GM04504 (cell line): Measurements from ENCODE around the gene ENDOD1.

ENCODE experiments used
- DNase-seq: peaks from one replicate; pipeline ENCODE4 v3.0.0-alpha.2; 2012; ENCODE audit warnings: low read depth

The ENDOD1 gene

DNA sequence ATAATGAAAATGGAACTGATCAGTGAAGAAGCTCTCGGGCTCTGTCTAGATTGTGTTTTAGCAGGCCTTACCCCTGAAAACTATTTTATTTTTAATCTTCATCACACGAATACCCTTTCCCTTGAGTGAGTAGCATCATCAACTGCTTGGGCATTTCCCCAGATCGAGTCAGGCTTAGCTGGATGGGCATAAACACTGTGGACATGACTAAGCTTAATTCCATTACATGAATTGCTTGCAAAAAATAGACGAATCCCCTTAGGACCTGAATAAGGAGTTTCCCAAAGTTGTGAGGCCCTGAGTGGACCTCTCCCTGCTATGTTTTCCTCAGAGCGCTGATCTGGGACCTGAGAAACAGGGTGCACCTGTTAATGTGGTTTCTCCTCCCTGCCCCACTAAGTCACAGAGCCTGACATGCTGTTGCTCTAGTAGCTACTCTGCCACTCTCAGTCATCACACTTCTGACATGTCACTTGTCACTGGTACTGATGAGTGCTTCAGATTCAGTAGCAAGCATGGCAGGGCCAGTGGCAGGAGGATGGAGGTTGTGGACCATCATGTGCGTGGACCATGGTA lies 53.5 kb downstream of the ENDOD1 start:
- no peak for DNase-seq

DNA sequence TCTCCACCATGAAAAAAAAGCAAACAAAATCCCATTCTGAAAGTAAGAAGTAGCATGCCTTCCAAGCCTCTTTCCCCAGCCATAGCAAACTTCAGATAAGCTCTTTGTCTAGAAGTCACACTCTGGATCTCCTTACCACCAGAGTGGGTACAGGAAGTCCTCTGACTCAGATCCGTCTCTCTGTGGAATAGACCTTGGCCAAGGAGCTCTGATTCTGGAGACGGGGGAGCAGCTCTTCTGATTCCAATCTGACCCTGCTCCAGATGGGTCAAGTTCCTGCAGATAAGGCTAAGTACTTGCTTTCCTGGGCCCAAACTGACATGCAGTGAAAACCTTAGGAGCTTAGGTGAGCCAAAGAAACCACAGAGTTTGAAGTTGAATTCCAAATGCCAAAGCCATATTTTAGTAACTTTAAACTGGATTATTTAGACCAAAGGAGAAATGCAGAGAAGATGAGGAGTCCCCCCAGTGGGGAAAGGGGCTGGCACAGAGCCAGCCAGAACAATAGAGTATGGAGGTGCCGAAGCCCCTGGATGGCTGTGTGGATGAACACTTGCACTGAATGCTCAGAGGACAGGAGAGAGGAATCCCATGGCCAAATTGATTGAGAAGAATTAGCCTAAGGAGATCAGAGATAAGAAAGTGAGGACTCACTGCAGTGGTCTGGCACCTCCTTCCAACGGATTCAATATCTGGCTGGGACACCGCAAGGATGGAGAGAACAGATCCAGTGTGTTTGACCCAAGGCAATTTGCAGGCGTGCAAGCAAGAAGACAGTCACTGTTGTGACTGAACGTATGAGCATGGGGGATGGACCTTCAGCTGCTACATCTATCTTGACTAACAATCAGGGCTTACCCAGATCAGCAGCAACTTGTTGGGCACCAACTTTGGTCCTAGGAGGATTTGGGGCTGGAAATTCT lies 54.9 kb downstream of the ENDOD1 start:
- no peak for DNase-seq

DNA sequence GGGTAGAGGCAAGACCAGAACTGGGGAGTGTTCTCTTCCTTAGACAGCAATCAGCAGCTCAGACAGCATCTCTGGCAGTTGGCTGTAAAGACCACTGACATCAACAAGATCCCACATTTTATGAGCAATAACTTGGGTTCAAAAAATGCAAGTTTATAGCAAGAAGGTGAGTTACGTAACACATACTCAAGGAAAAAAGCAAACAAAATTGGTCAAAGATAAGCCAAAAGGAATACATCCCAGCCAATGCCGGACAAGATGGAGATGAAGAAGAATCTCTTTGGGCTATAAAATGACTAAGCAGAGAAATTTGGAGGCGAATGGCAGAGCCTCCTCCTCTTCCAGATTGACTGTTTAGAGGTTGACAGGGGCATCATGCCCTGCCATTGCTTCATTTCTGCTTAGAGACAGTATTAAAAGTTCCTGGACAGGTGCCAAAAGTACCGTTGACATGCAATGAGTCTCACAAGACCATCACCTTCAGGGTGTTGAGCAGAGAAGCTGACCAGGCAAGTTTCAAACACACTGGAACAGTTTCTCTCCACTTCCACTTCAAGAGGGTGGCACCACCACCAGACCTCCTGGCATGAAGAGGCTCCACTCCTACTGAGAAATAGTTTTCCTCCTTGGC lies 55.9 kb downstream of the ENDOD1 start:
- no peak for DNase-seq

DNA sequence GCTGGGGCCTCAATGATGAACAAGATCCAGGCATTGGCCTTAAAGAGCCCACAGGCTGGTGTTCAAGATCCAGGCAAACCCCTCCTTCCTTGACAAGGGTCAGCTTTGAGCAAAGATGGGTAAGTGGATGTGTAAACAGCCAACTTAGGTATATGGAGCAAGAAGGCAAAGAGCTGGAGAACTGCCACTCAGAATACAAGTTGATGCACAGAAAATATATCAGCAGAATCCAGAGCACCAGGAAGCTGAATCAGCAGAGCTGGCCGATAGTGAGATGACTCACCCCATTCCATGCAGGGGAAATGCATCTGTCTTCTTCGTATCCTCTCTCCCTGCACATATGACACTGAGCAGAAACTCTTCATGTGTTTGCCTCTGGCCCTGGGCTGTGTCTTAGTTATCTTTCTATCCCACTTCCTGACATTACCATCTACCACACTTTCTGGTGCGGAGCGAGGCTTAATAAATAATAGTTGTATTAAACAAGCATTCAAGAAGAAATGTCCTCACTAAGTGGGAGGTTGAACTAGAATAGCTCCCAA lies 57.8 kb downstream of the ENDOD1 start:
- peak; percentile 69 for DNase-seq

DNA sequence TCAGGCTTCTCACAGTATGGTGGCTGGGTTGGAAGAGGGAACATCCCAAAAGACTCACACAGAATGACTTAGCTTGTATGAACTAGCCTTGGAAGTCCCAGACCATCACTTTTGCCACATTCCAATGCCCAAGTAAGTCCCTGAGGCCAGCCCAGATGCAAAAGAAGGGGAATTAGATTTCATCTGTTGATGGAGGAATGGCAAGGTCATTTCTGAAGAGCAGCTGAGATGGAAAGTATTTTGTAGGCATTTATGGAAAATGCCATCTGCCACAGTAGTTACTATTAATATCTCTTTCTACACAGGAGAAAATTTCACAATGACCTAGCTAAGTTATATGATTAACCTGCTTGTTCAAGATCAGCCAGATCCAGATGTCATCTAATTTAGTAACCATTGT lies 58.8 kb downstream of the ENDOD1 start:
- no peak for DNase-seq

DNA sequence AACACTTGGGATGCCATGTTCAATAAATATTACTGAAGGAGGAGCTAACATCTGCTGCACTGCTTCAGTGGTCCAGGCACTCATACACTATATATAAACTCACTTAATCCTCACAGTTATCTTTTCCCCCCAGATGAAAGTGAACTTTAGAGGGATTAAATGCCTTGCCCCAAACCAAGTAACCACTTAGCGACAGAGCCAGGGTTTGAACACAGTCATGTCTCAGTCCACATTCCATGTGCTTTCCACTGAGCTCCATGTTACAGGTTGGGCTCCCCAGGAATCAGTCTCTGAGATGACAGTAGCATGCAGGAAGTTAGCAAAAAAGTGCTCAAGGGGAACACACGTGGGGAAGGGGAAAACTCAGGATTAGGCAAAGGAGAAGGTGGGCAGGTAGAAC lies 59.3 kb downstream of the ENDOD1 start:
- no peak for DNase-seq

DNA sequence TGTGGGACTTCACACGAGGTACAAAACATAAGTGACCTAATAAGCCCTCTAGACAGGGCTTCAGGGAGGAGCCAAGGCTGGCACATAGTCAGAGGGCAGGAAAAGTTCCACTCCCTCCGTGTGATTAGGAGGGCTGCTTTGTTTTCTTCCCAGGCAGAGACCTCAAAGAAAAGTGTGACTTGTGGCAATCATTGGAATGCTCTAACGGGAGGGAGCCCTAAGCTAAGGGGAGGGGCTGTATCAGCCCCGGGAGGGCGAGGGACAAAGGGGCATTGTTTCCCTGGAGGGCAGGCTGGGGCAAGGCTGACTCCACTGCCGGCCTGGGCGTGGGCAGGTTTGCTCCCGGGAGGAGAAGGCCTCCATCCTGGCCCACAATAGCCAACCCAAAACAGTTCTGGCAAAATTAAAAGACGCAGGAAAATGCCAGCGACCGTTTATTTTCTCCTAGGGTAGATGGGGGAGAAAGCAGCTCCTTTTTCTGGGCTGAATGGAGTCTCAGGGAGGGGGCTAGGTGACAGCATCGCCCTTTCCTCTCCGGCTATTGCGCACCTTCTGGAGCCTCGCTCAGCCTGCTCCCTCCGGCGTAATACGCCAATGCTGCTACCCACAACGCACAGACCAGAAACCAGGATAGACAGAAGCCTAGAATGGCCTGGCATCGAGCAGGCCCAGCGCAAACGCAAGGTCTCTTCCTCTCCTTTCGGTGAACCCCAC lies 60.2 kb downstream of the ENDOD1 start:
- no peak for DNase-seq

DNA sequence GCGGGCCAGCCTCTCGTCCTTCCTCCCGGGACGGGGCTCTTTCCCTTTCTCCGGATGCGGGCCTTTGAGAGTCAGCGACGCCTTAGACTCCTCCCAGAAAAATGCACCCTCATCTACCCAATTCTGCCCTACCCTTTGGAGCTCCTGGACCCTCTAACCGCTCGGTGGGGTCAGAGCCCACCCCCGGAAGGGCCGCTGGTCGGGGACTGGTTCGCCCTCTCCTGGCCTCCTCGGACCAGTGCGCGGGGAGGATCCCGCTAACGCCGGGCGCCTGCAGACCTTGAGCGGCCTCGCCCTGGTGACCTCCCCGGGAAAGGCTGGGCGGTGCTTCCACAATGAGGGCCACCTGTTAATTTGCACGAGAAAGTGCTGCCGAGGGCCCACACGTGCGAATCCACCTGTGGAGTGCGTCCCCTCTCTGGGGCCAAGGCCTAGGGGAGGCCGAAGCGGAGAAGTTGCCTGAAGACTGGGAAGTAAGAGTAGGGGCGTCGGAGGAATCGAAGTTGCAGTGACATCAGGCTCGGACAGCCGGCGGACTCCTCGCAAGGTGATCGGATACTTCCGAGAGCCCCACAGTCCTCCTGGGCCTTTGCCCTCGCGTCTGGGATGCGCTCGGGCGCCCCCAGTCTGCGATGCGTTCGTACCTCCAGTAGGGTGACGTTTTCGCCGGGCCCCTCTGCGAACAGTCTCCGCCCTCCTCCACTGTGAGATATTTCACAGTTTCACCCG lies 61.5 kb downstream of the ENDOD1 start:
- DNase-seq, result peak; percentile 67

DNA sequence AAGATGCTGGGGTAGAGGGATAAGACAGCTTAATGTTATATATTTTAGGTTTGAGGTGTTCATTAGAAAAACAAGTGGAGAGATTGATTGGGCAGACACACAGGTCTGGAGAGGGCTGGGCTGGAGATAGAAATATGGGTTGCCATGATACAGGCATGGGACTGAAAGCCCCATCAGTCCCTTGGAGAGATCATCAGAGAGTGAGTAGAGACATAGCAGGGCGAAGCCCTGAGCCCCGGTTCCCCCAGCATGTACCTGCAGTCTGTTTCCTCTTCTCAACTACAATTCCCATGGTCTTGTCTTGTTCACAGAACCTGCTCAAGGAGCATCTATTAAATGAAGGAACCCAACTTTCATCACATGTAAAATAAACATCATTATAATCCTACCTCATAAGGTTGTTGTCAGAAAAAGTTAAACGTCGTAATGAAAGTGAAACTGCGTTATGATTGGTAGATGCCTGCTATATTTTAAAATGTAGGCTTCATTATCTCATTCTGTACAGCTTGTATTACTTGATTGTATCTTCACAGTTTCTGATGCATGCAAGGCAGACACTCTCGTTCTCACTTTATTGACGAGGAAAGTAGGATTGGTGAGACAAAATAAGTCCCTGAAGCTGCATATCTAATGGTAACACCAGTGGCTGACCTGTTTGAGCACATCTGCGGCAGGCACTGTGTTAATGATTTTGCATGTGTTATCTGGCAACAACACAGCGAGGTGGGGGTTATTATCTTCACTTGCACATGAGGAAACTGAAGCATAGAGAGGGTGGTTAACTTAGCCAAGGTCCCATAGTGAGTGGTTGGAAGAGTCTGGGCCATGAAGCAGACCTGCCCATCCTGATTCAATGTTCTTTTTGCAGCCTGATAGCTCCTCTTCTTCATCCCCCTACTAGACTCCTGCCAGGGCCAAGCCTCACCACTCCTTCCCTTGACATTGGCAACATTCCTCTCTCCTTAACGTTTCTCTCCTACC lies 63.5 kb downstream of the ENDOD1 start:
- DNase-seq, result no peak

DNA sequence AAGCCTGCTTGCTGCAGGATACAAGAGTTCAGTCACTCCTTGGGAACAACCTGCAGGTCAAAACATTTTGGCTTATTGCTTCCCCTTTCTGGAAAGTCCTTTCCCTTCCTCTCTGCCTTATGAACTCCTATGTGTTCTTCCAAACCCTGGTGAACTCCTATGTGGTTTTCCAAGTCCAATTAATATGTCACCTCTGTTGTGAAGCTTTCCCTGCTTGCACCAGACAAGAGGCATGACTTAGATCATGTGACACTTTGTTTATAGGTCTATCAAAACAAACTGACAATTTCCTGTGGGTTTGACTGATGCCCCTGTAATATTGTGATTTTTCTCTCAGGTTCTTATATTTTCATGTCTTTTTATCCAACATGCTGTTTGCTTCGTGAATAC lies 64.2 kb downstream of the ENDOD1 start:
- no peak for DNase-seq

DNA sequence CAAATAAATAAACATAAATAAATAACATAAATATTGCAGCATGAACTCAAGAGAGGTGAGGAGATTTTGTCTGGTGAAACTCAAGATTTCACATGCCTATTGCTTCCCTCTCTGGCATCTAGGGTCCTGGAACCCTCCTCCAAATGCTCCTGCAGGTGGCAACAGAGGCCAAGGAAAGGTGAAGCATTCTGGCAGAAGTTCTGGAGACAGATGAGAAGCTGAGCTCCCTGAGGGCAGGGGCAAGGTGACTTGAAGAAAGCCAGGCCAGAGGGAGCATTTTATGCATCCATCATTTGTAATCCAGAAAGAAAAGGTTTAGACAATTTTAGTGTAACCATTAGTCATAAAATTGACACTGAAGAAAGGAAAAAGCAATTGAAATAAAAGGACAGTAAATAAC lies 64.9 kb downstream of the ENDOD1 start:
- no peak for DNase-seq

DNA sequence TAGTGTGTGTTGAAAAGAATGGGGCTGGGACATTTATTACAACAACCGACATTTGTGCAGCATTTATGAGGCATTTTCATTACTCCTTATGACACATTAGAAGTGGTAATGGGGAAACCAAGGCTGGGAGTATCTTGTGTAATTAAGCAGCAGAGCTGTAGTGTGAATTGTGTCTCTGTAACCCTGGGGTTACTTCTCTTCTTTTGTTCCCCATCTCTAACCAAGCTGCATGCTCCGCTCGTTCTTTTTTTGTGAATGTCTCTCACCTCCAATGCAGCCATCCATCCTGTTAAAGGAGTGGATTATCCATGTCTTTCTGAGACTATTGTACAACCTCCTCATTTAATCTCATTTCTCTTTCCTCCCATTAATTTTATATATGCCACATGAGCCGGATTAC lies 65.7 kb downstream of the ENDOD1 start:
- no peak for DNase-seq

DNA sequence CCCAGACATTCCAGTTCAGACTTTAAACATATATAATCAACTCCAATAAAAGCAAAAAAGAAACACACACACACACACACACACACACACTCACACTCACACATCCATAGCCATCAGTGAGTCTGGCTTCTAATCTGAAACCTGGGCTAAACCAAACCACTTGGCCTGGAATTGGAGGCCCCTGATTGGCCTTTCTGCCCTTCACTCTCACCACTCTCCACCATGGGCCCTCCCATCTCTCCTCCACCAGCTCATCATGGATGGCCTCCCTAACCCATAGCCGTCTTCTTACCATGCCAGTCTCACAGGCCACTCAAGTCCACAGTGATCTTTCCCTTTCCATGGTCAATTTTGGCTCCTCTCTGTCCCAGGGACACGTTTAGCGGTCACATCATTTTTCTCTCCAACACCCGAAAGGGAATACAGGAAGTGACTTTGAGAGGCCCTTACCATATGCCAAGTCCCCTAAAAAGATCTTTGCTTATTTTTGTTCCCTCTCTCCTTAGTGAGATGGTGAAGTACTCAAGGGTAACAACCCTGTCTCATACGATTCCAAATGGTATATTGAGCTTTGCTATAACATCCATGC lies 66.6 kb downstream of the ENDOD1 start:
- DNase-seq, result no peak

DNA sequence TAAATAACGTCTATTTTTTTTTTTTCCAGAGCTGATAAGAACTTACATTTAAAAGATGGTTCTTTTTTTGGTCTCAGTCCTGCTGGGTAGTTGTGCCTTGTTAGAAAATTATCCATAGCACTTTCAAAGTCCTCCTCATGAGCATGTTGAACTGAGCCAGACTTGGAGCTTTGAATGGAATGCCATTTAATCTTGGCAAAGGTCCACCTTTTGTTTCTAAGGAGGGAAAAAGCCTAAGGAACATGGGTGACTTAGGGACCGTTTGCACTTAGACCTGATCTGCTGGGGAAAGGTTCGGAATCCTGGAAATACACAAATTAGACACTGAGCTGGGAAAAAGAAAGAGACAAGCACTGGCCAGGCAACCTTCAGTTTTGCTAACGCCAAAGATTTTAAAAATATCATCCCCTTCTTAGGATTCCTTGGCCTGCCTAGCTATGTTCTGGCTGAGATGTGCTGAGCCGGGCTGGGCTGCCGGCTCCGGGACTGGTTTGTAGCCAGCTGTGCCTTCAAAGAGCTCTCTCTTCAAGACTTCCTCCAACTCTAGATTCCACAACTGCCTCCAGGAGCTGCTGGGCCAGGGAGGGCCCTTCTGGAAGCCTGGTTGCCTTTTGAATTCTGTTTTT lies 67.4 kb downstream of the ENDOD1 start:
- no peak for DNase-seq

DNA sequence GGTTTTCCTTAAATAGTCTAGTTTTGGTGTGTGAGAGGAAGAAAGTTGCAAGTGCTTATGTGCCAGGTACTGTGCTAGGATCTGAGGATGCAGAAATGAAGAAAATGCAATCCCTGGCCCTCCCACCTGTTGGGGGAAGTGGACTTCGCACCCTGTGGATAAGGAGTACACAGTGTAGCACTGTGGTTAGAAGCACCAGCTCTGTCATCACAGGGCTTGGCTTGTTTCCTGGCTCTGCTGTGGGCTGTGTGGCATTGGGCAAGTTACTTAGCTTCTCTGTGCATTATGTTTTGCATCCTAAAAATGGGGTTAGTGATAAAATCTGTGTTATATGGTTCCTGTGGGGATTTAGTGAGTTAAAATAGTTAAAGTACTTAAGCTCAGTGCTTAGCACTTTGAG lies 68.2 kb downstream of the ENDOD1 start:
- DNase-seq, result no peak

DNA sequence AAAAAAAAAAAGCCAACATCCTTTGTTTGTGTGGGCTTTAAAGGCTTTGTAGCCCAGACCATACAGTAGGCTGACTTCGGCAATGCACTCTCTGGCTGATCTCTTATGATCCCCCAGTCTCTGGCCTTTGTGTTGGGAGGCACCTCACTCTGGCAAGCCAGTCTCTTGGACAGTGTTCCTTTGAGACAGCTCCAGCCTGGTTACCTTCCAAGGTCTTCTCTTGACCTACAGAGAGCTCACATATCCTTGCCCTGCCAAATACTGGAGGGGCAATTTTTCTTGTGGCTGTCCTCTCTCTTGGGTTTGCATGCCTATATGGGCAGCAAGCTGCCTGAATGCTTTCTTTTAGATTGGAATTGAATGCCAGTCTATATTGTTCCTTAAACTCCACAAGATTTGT lies 71.6 kb downstream of the ENDOD1 start:
- DNase-seq, result no peak

DNA sequence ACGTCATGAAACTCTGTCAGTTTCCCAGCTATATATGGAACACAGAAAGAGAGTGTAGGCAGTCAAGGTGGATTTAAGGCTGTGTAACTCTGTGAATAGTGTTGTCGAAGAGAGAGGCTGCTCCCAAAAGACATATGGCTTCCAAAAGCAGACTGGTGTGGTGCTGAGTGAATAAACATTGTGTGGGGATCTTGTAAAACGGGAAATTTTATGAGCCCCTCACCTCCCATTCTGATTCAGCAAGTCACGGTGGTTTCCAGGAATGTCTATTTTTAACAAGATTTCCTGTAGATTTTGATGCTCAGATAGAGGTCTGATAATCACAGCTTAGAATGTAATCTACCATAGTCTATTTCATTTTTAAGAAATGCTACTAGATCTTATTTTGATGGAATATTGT lies 73.5 kb downstream of the ENDOD1 start:
- DNase-seq, result no peak

DNA sequence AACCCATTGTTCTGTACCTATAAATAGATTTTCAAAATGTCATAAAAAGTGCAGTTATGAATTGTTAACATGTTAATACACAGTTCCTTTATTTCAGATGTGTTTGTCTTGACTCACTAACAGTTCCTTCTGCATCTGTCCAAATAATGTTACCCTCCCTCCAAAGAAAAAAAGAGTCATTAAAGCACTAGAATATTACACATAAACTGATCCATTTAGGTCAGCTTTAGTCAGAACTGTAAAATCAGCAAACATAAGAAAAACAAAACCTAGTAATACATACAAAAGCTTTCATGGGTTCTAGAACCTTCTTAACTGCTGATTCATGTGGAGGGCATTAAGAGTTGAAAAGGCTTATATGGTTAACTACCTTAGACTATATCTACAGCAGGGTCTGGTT lies 76.0 kb downstream of the ENDOD1 start:
- no peak for DNase-seq

DNA sequence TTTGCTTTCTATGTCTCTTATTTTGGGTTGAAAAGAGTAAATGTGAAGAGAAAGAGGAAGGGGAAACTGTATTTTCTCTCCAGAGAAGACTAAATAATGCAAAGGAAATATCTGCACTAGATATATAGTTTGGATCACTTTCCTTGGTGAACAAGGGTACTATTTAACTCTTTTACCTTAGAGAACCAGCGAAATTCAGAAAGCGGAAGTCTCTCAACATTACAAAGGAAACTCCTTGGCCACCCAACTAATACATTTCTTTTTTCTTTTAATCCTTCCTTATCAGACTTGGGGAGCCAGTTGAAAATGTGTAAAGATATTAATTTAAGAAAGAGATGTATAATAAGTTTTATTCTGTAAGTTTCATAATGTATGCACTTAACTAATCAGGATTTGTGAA lies 77.1 kb downstream of the ENDOD1 start:
- DNase-seq, result no peak

DNA sequence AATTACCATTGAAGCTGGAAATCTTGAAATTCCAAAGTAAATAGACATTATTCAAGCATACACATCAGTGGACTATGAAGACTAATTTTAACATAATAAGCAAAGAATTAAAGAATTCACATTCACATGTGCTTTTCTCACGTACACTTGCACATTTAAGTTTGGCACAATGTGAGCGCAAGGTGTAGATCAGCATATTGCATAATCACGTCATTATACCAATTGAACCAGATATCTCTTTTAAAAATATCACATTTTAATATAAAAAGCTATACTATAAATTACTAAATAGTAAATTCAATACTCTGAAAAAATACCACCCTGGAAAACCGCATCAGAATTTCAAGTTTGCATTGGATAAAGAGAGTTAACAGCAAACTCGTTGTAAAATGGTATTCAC lies 80.6 kb downstream of the ENDOD1 start:
- DNase-seq, result no peak
